ENCODE results near the gene MMRN1.

The MMRN1 gene

DNA sequence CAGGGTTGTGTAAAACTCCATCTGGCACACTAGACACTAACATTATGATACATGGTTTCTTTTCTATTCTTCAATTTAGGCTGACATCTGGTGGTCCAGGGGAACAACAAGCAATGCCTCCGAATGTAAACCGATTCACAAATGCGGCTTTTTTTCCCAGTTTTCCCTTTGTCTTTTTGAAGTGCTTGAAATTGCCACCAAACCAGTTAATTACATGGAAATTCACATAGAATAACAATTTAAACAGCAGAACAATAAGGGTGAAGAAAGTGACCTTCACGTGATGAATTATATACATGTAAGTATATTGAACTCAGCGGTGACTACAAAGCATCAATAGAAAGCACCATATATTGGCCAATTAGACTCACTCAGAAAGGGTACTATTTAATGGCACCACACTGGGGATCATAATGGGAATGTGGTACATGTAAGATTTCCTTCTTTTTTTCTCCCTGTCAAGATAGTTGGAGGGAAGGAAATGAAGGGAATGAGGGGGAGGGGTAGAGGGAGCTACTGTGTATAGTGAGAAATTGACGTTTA lies 103.9 kb downstream of the MMRN1 start:
- H3K27ac ChIP-seq (ENCODE audit: low read length): no peak overlapping the region

DNA sequence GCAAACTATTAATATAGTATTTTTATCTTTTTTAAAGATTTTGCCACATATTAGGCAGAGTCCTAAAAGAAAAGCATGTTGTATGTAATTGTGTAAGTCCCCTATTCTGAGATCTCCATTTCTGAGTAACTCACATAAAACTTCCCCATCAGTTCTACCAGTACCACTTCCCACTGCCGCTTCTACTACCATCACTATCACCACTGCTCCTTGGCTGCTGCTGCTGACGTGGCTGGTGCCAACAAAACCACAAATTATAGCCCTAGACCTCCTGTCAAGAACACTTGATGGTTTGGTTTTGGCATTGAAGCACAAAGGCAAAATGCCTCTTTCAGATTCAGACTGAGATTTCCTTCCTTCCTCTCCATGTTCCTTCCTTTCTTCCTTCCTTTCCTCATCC lies 106.4 kb downstream of the MMRN1 start:
- Histone ChIP-seq H4K20me1 (ENCODE audit: insufficient read depth, low read length) (no peaks in the 10 kb centered on the region), H3K79me2 (ENCODE audit: low read length) (no peaks in the 10 kb centered on the region), H3K27ac (ENCODE audit: low read length) (no peak overlapping the region), H3K4me3 (ENCODE audit: low read length) (no peak overlapping the region), H3K9me2 (replicated peaks; ENCODE audit: insufficient read depth, low read length) (no peaks in the 10 kb centered on the region), H3K4me1 (ENCODE audit: low read length) (no peaks in the 10 kb centered on the region), H3K9ac (ENCODE audit: low read length) (no peak overlapping the region), H2AFZ (ENCODE audit: low read length) (no peak overlapping the region), H3F3A (ENCODE audit: insufficient read depth, low read length) (no peaks in the 10 kb centered on the region), H3K27me3 (replicated peaks; ENCODE audit: insufficient read depth, low read length) (no peaks in the 10 kb centered on the region), H3K9me3 (replicated peaks; ENCODE audit: insufficient read depth, low read length) (no peaks in the 10 kb centered on the region), H3K4me2 (ENCODE audit: low read depth, low read length) (no peak overlapping the region), H3K36me3 (replicated peaks; ENCODE audit: insufficient read depth, low read length) (no peaks in the 10 kb centered on the region)
- no peak for DNase-seq
- TF ChIP-seq EZH2phosphoT487 (IDR thresholded peaks at IDR 0.05; ENCODE audit: low read length): no peak
- TF ChIP-seq, protein P1, sequence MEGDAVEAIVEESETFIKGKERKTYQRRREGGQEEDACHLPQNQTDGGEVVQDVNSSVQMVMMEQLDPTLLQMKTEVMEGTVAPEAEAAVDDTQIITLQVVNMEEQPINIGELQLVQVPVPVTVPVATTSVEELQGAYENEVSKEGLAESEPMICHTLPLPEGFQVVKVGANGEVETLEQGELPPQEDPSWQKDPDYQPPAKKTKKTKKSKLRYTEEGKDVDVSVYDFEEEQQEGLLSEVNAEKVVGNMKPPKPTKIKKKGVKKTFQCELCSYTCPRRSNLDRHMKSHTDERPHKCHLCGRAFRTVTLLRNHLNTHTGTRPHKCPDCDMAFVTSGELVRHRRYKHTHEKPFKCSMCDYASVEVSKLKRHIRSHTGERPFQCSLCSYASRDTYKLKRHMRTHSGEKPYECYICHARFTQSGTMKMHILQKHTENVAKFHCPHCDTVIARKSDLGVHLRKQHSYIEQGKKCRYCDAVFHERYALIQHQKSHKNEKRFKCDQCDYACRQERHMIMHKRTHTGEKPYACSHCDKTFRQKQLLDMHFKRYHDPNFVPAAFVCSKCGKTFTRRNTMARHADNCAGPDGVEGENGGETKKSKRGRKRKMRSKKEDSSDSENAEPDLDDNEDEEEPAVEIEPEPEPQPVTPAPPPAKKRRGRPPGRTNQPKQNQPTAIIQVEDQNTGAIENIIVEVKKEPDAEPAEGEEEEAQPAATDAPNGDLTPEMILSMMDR (IDR thresholded peaks at IDR 0.05; ENCODE audit: low read length): no peak
- no peak for TF ChIP-seq EZH2 (optimal IDR thresholded peaks at IDR 0.05; ENCODE audit: low read depth, low read length)

More for the DNA sequence above, 103.9 kb downstream of the MMRN1 start:
- Histone ChIP-seq H3K27me3 (replicated peaks; ENCODE audit: insufficient read depth, low read length) (no peaks in the 10 kb centered on the region), H4K20me1 (ENCODE audit: insufficient read depth, low read length) (no peaks in the 10 kb centered on the region), H3K36me3 (replicated peaks; ENCODE audit: insufficient read depth, low read length) (no peaks in the 10 kb centered on the region), H3F3A (ENCODE audit: insufficient read depth, low read length) (no peaks in the 10 kb centered on the region), H2AFZ (ENCODE audit: low read length) (no peak overlapping the region), H3K79me2 (ENCODE audit: low read length) (no peaks in the 10 kb centered on the region), H3K4me2 (ENCODE audit: low read depth, low read length) (no peak overlapping the region), H3K9ac (ENCODE audit: low read length) (no peak overlapping the region), H3K4me1 (ENCODE audit: low read length) (no peaks in the 10 kb centered on the region), H3K9me3 (replicated peaks; ENCODE audit: insufficient read depth, low read length) (no peaks in the 10 kb centered on the region), H3K4me3 (ENCODE audit: low read length) (no peak overlapping the region), H3K9me2 (replicated peaks; ENCODE audit: insufficient read depth, low read length) (no peaks in the 10 kb centered on the region)
- DNase-seq: no peak
- TF ChIP-seq, protein P1 (IDR thresholded peaks at IDR 0.05; ENCODE audit: low read length): no peak
- no peak for TF ChIP-seq EZH2phosphoT487 (IDR thresholded peaks at IDR 0.05; ENCODE audit: low read length)
- TF ChIP-seq EZH2 (optimal IDR thresholded peaks at IDR 0.05; ENCODE audit: low read depth, low read length): no peak

DNA sequence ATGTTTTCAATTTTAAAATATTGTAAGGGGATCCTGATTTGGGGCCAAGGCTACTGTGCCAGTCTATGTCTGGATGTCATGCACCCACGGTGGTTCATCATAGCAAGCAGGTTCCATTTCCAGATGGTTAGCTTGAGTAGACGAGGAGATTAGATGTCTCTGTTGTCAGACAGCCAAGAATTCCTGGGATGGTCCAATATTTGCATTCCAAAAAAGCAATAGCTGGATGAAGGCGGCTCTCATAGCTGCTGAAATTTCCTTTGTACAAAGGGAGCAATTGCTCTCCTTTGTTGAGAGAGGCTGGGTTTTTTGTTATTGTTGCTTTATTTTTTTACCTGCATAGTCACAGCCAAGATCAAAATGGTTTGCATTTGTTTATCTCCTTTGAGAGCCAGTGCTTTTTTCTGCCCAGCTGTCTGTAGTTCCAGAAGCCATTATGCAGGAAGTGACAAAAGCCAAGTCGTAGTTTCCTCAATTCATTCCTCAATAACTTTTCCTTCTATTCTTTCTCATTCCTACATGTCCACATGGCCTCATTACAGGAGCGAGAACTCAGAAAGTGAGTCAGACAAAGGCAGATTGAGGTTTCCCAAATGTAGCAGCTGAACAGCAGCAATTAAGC lies 107.9 kb downstream of the MMRN1 start:
- TF ChIP-seq EZH2phosphoT487 (IDR thresholded peaks at IDR 0.05; ENCODE audit: low read length): no peak
- TF ChIP-seq, protein P1 (IDR thresholded peaks at IDR 0.05; ENCODE audit: low read length): no peak
- no peak for TF ChIP-seq EZH2 (optimal IDR thresholded peaks at IDR 0.05; ENCODE audit: low read depth, low read length)
- Histone ChIP-seq H3K9me2 (replicated peaks; ENCODE audit: insufficient read depth, low read length) (no peaks in the 10 kb centered on the region), H3K36me3 (replicated peaks; ENCODE audit: insufficient read depth, low read length) (no peaks in the 10 kb centered on the region), H4K20me1 (ENCODE audit: insufficient read depth, low read length) (no peaks in the 10 kb centered on the region), H3K4me2 (ENCODE audit: low read depth, low read length) (no peak overlapping the region), H3F3A (ENCODE audit: insufficient read depth, low read length) (no peaks in the 10 kb centered on the region), H3K79me2 (ENCODE audit: low read length) (no peaks in the 10 kb centered on the region), H2AFZ (ENCODE audit: low read length) (no peak overlapping the region), H3K4me3 (ENCODE audit: low read length) (no peak overlapping the region), H3K4me1 (ENCODE audit: low read length) (no peaks in the 10 kb centered on the region), H3K9me3 (replicated peaks; ENCODE audit: insufficient read depth, low read length) (no peaks in the 10 kb centered on the region), H3K27ac (ENCODE audit: low read length) (no peak overlapping the region), H3K27me3 (replicated peaks; ENCODE audit: insufficient read depth, low read length) (no peaks in the 10 kb centered on the region), H3K9ac (ENCODE audit: low read length) (no peak overlapping the region)
- DNase-seq: no peak

Data from MM.1S (cell line).